ENCODE results near the gene MARCKSL1.

MARCKSL1 gene

DNA sequence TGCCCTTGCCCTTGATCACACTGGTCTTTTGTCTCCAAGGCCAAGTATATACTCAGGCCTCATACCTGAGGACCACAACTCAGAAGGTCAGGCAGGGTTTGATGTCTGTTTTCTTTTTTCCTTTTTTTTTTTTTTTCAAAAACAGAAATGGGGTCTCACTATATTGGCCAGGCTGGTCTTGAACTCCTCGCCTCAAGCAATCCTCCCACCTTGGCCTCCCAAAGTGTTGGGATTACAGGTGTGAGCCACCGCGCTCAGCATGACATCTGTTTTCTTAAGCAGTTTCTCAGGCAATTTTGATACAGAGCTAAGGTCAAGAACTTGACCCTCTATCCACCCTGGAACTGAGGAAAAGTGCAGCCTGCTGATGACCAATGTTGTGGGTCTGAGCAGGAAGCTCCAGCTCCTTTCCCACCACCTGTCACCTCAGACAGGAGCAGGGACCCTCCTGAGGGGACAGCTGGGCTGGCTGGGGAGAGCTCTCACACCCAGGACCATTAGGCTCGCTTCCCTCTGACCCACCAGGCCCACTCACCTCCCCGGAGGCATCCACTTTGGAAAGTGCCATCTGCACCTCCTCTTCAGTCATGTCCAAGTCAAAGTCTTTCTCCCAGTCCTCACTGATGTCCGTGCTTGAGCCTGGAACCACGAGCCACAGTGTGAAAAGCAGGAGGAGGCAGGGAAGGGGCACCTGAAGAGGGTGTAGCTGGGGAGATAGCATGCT is 32.0 kb upstream of the MARCKSL1 start:
- H3K4me3 ChIP-seq (ENCODE audit: low read depth, low read length): no peak overlapping the region
- no peak for TF ChIP-seq CTCF (IDR thresholded peaks at IDR 0.05; ENCODE audit: low read depth, low read length, missing control alignments)
- no peak for DNase-seq (ENCODE audit: low read depth)

- no peak for DNase-seq (ENCODE audit: low read depth)
- no peak overlapping the region for H3K4me3 ChIP-seq (ENCODE audit: low read depth, low read length)
- TF ChIP-seq CTCF (IDR thresholded peaks at IDR 0.05; ENCODE audit: low read depth, low read length, missing control alignments): no peak
Observed at GRCh38 chr1:32365445-32365844, 29.4 kb upstream of the MARCKSL1 start.

DNA sequence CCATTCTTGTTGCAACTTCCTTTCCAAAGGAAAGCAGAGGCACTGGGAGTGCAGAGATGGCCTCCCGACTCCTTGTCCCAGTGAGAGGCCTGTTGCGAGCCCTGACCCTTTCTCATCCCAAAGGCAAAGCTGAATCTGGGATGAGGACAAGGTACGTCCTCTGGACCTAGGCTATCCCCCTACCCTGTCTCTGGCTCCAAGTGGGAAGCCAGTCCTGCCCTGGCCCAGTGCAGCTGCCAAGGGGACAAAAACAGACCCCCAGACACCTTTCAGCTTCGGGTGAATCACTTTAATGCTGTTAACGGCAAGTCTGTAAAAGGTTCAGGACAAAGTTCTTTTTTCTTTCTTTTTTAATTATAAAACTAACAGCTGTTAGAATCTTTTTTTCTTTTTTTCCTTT is 28.8 kb upstream of the MARCKSL1 start:
- TF ChIP-seq CTCF (IDR thresholded peaks at IDR 0.05; ENCODE audit: low read depth, low read length, missing control alignments): no peak
- DNase-seq (ENCODE audit: low read depth): no peak
- no peak overlapping the region for H3K4me3 ChIP-seq (ENCODE audit: low read depth, low read length)

DNA sequence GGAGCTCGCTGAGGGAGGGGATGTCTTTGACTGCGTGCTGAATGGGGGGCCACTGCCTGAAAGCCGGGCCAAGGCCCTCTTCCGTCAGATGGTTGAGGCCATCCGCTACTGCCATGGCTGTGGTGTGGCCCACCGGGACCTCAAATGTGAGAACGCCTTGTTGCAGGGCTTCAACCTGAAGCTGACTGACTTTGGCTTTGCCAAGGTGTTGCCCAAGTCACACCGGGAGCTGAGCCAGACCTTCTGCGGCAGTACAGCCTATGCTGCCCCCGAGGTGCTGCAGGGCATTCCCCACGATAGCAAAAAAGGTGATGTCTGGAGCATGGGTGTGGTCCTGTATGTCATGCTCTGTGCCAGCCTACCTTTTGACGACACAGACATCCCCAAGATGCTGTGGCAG is 27.7 kb upstream of the MARCKSL1 start:
- TF ChIP-seq CTCF (IDR thresholded peaks at IDR 0.05; ENCODE audit: low read depth, low read length, missing control alignments): no peak
- no peak overlapping the region for H3K4me3 ChIP-seq (ENCODE audit: low read depth, low read length)
- DNase-seq (ENCODE audit: low read depth): no peak

DNA sequence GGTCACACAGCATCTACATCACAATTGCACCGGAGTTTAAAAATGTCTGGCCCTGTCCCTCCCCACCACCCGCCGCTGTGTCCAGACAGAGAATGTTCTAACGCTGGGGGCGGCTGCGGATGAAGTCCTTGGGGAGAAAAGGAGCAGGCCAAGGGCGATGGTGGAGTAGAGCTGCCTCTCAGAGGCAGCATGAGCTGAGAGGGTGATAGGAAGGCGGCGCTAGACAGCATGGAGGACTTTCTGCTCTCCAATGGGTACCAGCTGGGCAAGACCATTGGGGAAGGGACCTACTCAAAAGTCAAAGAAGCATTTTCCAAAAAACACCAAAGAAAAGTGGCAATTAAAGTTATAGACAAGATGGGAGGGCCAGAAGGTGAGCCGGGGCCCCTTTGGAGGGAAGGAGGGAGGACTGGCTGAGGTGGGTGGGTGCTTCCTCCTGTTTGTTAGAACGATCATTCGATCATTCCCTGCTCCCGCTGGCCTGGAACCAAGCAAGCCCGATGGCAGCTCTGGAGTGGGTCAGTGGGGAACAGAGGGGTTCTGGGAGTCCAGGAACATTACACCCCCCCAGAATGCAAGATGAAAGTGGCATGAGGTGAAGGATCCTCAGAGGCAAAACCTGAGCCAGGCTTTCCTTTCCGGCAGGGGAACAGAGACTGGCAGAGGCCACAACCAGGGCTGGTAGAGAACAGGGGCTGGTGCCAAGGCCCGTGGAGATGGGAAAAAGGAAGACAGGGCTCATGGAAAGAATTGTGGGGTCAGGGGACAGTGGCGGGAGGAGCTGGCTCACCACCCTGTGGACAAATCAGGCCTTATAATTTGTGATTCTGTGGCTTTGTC is 26.7 kb upstream of the MARCKSL1 start, which contains the start of the genes FAM229A and TSSK3:
FAM229A (minus strand) TSS at position 12 of the 840 bp plus-strand sequence. CDS start 394 bp downstream, outside the sequence.
TSSK3 (plus strand) TSS at position 66 of the 840 bp plus-strand sequence; CDS start at position 229, 163 bp downstream.
- H3K4me3 ChIP-seq (ENCODE audit: low read depth, low read length): no peak within 1 kb of the TSS
- no peak for TF ChIP-seq CTCF (IDR thresholded peaks at IDR 0.05; ENCODE audit: low read depth, low read length, missing control alignments)
- DNase-seq (ENCODE audit: low read depth): no peak

DNA sequence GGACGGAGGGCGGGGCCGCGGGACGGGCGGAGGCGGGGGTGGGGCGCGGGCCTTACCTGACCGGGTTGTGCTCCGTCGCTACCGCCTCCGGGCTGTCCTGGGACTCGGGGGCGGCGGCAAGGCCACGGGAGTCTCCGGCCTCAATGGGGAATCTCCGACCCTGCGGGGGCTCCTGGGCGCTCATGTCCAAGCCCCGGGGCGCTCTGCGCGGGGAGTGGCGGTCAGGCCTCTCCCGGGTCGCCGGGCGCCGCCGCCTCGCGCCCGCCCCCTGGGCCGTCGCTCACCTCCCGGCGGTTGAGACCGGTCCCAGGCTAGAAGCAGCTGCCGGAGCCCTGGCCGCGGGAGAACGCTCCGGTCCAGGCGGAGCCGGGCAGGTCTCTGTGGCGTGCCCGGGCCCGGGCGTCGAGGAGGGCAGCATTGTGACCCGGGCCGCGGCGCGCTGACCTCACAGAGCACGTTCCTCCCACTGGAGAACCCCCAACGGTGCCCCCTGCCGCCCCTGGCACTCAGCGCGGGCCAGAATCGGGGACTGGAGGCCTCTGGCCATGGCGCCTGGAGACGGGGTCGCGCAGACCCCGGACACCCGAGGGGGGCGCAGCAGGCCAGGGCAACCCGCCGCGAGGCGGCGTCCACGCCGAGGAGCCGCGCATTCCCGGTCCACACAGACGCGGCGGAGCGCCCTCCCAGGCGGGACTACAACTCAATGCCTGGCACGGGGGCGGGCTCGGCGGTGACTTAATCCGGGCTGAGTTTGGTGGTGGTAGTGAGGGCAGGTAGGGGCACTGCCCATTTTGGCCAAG is 25.8 kb upstream of the MARCKSL1 start:
- no peak overlapping the region for H3K4me3 ChIP-seq (ENCODE audit: low read depth, low read length)
- no peak for TF ChIP-seq CTCF (IDR thresholded peaks at IDR 0.05; ENCODE audit: low read depth, low read length, missing control alignments)
- no peak for DNase-seq (ENCODE audit: low read depth)
